Measurements from ENCODE around the gene MTMR12. TPM values are rescaled to one million over a fixed set of nuclear protein-coding genes. Genes with fewer than 3 reads are reported as not detected.
A peak's percentile ranks its signal among the peaks of the same experiment; 100 is the strongest.

MTMR12 gene
- total and polyA plus RNA-seq, 2 of the 8 experiments (the other 6 are each of a cell fraction or from before 2014, with no cell fraction given) = 19.1 to 59.3 TPM

DNA sequence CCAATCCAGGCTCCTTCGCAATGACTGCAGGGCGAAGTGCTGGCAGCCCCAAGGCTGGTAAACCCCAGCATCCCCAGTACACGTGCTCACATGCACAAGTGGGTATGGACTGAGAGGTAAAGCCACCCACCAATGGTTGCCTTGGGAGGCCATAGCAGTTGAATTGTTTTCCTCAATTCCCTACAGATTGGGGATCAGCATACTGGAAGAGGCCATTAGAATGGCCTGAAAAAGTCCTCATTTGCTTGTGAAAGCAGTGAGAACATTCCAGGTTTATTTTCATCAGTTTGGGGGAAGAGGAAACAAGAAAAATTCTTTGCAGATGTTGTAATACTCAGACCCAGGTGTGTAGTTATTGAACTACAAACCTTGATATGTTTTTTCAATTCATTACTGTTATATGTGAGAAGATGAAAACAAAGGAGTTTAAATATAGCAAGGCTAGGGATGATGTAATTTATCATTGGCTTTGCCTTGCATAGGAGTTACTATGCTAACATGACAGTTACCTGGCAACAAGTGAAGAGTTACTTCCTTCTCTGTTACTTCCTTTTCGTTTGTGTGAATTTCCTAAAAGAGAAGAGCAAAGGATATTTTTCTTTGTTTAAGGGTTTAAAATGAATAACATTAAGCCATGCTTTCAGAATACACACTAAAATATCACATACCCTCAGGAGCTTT lies 36.4 kb downstream of the MTMR12 start (continued):
- TF ChIP-seq, protein P1, sequence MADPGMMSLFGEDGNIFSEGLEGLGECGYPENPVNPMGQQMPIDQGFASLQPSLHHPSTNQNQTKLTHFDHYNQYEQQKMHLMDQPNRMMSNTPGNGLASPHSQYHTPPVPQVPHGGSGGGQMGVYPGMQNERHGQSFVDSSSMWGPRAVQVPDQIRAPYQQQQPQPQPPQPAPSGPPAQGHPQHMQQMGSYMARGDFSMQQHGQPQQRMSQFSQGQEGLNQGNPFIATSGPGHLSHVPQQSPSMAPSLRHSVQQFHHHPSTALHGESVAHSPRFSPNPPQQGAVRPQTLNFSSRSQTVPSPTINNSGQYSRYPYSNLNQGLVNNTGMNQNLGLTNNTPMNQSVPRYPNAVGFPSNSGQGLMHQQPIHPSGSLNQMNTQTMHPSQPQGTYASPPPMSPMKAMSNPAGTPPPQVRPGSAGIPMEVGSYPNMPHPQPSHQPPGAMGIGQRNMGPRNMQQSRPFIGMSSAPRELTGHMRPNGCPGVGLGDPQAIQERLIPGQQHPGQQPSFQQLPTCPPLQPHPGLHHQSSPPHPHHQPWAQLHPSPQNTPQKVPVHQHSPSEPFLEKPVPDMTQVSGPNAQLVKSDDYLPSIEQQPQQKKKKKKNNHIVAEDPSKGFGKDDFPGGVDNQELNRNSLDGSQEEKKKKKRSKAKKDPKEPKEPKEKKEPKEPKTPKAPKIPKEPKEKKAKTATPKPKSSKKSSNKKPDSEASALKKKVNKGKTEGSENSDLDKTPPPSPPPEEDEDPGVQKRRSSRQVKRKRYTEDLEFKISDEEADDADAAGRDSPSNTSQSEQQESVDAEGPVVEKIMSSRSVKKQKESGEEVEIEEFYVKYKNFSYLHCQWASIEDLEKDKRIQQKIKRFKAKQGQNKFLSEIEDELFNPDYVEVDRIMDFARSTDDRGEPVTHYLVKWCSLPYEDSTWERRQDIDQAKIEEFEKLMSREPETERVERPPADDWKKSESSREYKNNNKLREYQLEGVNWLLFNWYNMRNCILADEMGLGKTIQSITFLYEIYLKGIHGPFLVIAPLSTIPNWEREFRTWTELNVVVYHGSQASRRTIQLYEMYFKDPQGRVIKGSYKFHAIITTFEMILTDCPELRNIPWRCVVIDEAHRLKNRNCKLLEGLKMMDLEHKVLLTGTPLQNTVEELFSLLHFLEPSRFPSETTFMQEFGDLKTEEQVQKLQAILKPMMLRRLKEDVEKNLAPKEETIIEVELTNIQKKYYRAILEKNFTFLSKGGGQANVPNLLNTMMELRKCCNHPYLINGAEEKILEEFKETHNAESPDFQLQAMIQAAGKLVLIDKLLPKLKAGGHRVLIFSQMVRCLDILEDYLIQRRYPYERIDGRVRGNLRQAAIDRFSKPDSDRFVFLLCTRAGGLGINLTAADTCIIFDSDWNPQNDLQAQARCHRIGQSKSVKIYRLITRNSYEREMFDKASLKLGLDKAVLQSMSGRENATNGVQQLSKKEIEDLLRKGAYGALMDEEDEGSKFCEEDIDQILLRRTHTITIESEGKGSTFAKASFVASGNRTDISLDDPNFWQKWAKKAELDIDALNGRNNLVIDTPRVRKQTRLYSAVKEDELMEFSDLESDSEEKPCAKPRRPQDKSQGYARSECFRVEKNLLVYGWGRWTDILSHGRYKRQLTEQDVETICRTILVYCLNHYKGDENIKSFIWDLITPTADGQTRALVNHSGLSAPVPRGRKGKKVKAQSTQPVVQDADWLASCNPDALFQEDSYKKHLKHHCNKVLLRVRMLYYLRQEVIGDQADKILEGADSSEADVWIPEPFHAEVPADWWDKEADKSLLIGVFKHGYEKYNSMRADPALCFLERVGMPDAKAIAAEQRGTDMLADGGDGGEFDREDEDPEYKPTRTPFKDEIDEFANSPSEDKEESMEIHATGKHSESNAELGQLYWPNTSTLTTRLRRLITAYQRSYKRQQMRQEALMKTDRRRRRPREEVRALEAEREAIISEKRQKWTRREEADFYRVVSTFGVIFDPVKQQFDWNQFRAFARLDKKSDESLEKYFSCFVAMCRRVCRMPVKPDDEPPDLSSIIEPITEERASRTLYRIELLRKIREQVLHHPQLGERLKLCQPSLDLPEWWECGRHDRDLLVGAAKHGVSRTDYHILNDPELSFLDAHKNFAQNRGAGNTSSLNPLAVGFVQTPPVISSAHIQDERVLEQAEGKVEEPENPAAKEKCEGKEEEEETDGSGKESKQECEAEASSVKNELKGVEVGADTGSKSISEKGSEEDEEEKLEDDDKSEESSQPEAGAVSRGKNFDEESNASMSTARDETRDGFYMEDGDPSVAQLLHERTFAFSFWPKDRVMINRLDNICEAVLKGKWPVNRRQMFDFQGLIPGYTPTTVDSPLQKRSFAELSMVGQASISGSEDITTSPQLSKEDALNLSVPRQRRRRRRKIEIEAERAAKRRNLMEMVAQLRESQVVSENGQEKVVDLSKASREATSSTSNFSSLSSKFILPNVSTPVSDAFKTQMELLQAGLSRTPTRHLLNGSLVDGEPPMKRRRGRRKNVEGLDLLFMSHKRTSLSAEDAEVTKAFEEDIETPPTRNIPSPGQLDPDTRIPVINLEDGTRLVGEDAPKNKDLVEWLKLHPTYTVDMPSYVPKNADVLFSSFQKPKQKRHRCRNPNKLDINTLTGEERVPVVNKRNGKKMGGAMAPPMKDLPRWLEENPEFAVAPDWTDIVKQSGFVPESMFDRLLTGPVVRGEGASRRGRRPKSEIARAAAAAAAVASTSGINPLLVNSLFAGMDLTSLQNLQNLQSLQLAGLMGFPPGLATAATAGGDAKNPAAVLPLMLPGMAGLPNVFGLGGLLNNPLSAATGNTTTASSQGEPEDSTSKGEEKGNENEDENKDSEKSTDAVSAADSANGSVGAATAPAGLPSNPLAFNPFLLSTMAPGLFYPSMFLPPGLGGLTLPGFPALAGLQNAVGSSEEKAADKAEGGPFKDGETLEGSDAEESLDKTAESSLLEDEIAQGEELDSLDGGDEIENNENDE (IDR thresholded peaks at IDR 0.05; ENCODE audit: insufficient replicate concordance, low read length) = peak; percentile 83
- no peak for TF ChIP-seq RXRA (IDR thresholded peaks at IDR 0.05; ENCODE audit: insufficient read depth, low read depth, low read length)
- TF ChIP-seq POLR2AphosphoS5 (IDR thresholded peaks at IDR 0.05; ENCODE audit: low read depth, low read length) = peak; percentile 23; the same call in 1 of the 2 replicates
- TF ChIP-seq RAD21 (IDR thresholded peaks at IDR 0.05 in 1 of 2, conservative IDR thresholded peaks at IDR 0.05 in 1 of 2; ENCODE audit: low read depth in 2 of 2, low read length in 2 of 2) = no peak; a peak in 1 of 4 replicates
- TF ChIP-seq POLR2A (IDR thresholded peaks at IDR 0.05; ENCODE audit: control extremely low read depth in 1 of 2, low read depth in 2 of 2, low read length in 2 of 2) = peak in 1 of 2 experiments; percentile 27; a peak in 1 of 3 replicates
- no peak for TF ChIP-seq ASH2L (IDR thresholded peaks at IDR 0.05; ENCODE audit: low read length)
- TF ChIP-seq, protein P2, sequence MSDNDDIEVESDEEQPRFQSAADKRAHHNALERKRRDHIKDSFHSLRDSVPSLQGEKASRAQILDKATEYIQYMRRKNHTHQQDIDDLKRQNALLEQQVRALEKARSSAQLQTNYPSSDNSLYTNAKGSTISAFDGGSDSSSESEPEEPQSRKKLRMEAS (IDR thresholded peaks at IDR 0.05) = peak; percentile 95
- 0 out of 2 replicates have a peak, but pooled peaks have one; percentile 25 for TF ChIP-seq JUN (IDR thresholded peaks at IDR 0.05; ENCODE audit: low read depth, low read length)
- TF ChIP-seq, protein P3, sequence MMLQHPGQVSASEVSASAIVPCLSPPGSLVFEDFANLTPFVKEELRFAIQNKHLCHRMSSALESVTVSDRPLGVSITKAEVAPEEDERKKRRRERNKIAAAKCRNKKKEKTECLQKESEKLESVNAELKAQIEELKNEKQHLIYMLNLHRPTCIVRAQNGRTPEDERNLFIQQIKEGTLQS (IDR thresholded peaks at IDR 0.05; ENCODE audit: insufficient read depth, low read depth, low read length) = no peak

All from H1 (cell line).